ENCODE data around the gene GNAI3. TPM values are rescaled to one million over a fixed set of nuclear protein-coding genes. Genes with fewer than 3 reads are reported as not detected.

The GNAI3 gene
- total RNA-seq, 1 experiment from 2014 or later = 9.9 TPM

GRCh38 chr1:109613361-109614147 lies 65.1 kb downstream of the GNAI3 start:
- Histone ChIP-seq H3K14ac (ENCODE audit: insufficient read depth, low read length) (no peak overlapping the region), H2BK120ac (ENCODE audit: low read depth, low read length, poor library complexity, severe bottlenecking) (no peak overlapping the region), H2AFZ (ENCODE audit: low read length) (no peak overlapping the region), H3K9me3 (ENCODE audit: control insufficient read depth, low read depth, low read length) (no peaks in the 10 kb centered on the region), H4K5ac (ENCODE audit: insufficient read length, low read depth, low read length) (no peak overlapping the region), H3K79me2 (ENCODE audit: insufficient read depth, low read length) (no peaks in the 10 kb centered on the region), H2BK20ac (ENCODE audit: low read depth, low read length, poor library complexity, severe bottlenecking) (no peak overlapping the region), H4K8ac (replicated peaks; ENCODE audit: insufficient read length, low read depth, low read length) (no peak overlapping the region), H3K79me1 (ENCODE audit: insufficient read depth, low read depth, low read length, poor library complexity, severe bottlenecking) (no peaks in the 10 kb centered on the region), H3T11ph (ENCODE audit: low read length) (no peak overlapping the region), H3K23me2 (ENCODE audit: insufficient read length, low read depth, low read length, poor library complexity, severe bottlenecking) (no peaks in the 10 kb centered on the region), H3K56ac (ENCODE audit: insufficient read length, low read depth, low read length) (no peak overlapping the region), H2BK12ac (ENCODE audit: insufficient read length, low read depth, low read length) (no peak overlapping the region), H3K23ac (ENCODE audit: insufficient read length, low read depth, low read length) (no peak overlapping the region), H4K91ac (ENCODE audit: insufficient read length, low read depth, low read length) (no peak overlapping the region), H3K4ac (ENCODE audit: low read depth, low read length) (no peak overlapping the region), H3K4me2 (ENCODE audit: insufficient read depth, insufficient read length, low read length) (no peak overlapping the region), H2AK5ac (ENCODE audit: insufficient read length, low read length) (no peak overlapping the region), H4K20me1 (ENCODE audit: control insufficient read depth, insufficient read depth, insufficient read length) (no peaks in the 10 kb centered on the region), H3K18ac (ENCODE audit: insufficient read length, low read depth, low read length) (no peak overlapping the region), H3K27me3 (ENCODE audit: insufficient read depth, low read length) (no peaks in the 10 kb centered on the region), H3K9ac (ENCODE audit: extremely low read depth, insufficient read length, low read length) (no peak overlapping the region), H3K4me1 (ENCODE audit: insufficient read depth, low read length) (peaks cover 4% of the 10 kb centered on the region; the same call in 1 of the 2 replicates), H2BK5ac (ENCODE audit: insufficient read length, low read length) (no peak overlapping the region), H3K27ac (ENCODE audit: insufficient read length, low read depth, low read length) (no peak overlapping the region), H2BK15ac (ENCODE audit: low read depth, low read length) (no peak overlapping the region)
- no peaks in the 10 kb centered on the region; the same call in 1 of the 2 replicates for H3K27me3 Mint-ChIP-seq (ENCODE audit: low read depth)
- no CpG with 5 or more reads among the region's 7 CpGs for WGBS (ENCODE audit: extremely low coverage, insufficient read length, low lambda C conversion rate)
- peaks cover 0 to 2% (median 0%) of the 10 kb centered on the region in 3 experiments; a peak in 1 of 7 replicates for H3K36me3 Mint-ChIP-seq (ENCODE audit: insufficient read depth in 1 of 3, low read depth in 3 of 3)
- TF ChIP-seq CTCF (conservative IDR thresholded peaks at IDR 0.05) = no peak
- H3K9me3 Mint-ChIP-seq = no peaks in the 10 kb centered on the region
- DNase-seq = no peak
- peaks cover 42 to 44% of the 10 kb centered on the region in 2 experiments for H3K4me1 Mint-ChIP-seq
- no peak overlapping the region for H3K27ac Mint-ChIP-seq
- H3K4me3 Mint-ChIP-seq = no peak overlapping the region

All from H9 (cell line).